IPS-15b (cell line): ENCODE data around the gene XRCC4.

Experiments used
- H3K27me3 ChIP-seq: one replicate; pipeline ENCODE4 v1.6.1; 2013; ENCODE audit warnings: low read length; ENCODE audit not compliant: control insufficient read depth, insufficient read depth
- H3K36me3 ChIP-seq: one replicate; pipeline ENCODE4 v1.6.1; 2013; ENCODE audit warnings: low read length; ENCODE audit not compliant: control insufficient read depth, insufficient read depth
- H3K4me1 ChIP-seq: one replicate; pipeline ENCODE4 v1.6.1; 2013; ENCODE audit warnings: mild to moderate bottlenecking, low read length; ENCODE audit not compliant: control insufficient read depth, insufficient read depth
- H3K4me3 ChIP-seq: one replicate; pipeline ENCODE4 v1.5.1; 2013; ENCODE audit warnings: low read depth, low read length
- H3K9ac ChIP-seq: one replicate; pipeline ENCODE4 v1.6.1; 2013; ENCODE audit warnings: low read depth, mild to moderate bottlenecking, low read length
- H3K9me3 ChIP-seq: one replicate; pipeline ENCODE4 v1.6.1; 2013; ENCODE audit warnings: mild to moderate bottlenecking, low read length; ENCODE audit not compliant: control insufficient read depth, insufficient read depth

Gene XRCC4

DNA sequence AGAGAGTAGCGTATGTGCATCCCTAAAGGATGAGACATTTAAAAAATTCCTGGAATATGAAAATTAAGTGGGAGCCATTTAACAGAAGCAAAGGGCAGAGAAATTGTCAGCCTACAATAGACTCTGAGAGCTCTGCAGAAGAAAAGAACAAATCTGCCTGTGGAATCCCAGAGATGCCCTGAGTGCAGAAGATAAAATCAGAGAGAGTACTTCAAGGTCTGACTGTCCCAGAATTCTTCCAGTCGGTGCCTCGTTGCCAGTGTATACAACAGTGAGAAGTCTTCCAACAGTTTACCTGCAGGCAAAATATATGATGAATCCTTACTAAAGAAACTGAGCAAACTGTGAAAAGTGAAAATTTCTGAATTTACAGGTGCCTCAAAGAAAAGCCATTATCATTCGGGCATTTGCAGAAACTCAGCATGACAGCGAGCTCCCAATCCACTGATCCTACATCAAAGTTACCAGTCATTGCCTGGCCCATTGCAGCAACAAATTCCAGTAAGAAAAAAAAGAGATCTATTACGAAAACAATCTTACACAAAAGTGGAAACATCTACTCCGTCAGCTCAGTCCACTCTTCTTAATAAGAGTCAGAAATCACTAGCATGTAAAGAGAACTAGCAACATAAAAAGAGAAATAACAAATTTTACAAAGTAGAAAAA is 301.4 kb downstream of the XRCC4 start:
- Histone ChIP-seq H3K9me3 (no peaks in the 10 kb centered on the region), H3K36me3 (no peaks in the 10 kb centered on the region), H3K27me3 (no peaks in the 10 kb centered on the region), H3K4me3 (no peak overlapping the region), H3K4me1 (peaks cover 9% of the 10 kb centered on the region), H3K9ac (no peak overlapping the region)

DNA sequence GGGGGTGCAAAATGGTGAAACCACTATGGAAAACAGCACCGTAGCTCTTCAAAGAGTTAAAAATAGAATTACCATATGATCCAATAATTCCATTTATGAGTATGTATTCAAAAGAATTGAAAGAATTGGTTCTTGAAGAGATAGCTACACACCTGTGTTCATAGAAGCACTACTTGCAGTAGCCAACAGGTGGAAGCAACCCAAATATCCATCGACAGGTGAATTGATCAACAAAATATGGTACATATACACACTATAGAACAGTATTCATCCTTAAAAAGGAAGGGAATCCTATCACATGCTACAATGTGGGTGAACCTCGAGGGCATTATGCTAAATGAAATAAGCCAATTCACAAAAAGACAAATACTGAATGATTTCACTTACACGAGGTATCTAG is 308.5 kb downstream of the XRCC4 start:
- H3K4me1 ChIP-seq = no peaks in the 10 kb centered on the region
- no peaks in the 10 kb centered on the region for H3K27me3 ChIP-seq
- no peak overlapping the region for H3K9ac ChIP-seq
- H3K9me3 ChIP-seq = no peaks in the 10 kb centered on the region
- no peaks in the 10 kb centered on the region for H3K36me3 ChIP-seq
- H3K4me3 ChIP-seq = no peak overlapping the region

DNA sequence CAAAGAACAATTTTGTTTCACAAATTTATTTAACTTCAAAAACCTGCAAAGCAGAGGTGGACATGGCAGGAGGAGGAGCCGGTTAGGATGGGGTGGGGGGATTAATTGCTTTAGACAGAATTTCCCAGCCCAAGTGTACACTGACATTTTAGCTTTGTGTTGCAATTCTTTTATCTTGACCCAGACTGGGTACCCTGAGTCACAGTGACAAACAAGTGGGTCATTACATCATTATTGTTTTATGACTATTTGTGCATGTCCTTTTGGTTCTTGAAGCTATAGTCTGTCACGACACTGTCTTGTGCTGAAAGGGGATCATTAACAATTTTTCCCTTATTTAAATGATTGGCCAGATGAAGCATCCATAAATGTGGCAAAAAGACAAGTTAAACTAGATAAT is 309.7 kb downstream of the XRCC4 start:
- Histone ChIP-seq H3K4me1 (no peaks in the 10 kb centered on the region), H3K36me3 (no peaks in the 10 kb centered on the region), H3K9me3 (no peaks in the 10 kb centered on the region), H3K4me3 (no peak overlapping the region), H3K27me3 (no peaks in the 10 kb centered on the region), H3K9ac (no peak overlapping the region)

DNA sequence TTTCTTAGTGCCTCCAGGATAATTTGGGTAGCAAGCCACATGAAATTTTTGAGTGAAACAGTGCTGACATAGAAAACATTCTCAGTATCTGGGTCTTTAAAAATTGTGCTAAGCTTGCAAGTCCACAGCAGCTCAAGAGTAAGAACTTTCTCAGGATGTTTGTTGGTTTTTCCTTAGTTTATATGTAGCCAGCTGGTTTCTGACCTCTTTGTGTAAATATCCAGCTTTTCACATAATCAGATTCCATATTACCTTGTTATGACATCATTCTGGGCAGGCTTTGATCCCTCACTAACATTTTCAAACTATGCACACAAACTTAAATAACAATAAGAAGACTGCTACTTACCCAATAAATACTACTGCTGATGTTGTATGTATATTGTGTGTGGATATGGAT is 311.3 kb downstream of the XRCC4 start:
- no peaks in the 10 kb centered on the region for H3K36me3 ChIP-seq
- no peak overlapping the region for H3K4me3 ChIP-seq
- no peak overlapping the region for H3K9ac ChIP-seq
- H3K9me3 ChIP-seq = no peaks in the 10 kb centered on the region
- H3K27me3 ChIP-seq = no peaks in the 10 kb centered on the region
- no peaks in the 10 kb centered on the region for H3K4me1 ChIP-seq

- no peaks in the 10 kb centered on the region for H3K27me3 ChIP-seq
- H3K36me3 ChIP-seq = no peaks in the 10 kb centered on the region
- H3K4me1 ChIP-seq = no peaks in the 10 kb centered on the region
- H3K4me3 ChIP-seq = no peak overlapping the region
- no peak overlapping the region for H3K9ac ChIP-seq
- H3K9me3 ChIP-seq = no peaks in the 10 kb centered on the region
Observed at GRCh38 chr5:83392766-83393503, 315.6 kb downstream of the XRCC4 start.

GRCh38 chr5:83393504-83393866 is 316.1 kb downstream of the XRCC4 start:
- no peak overlapping the region for H3K4me3 ChIP-seq
- no peaks in the 10 kb centered on the region for H3K9me3 ChIP-seq
- H3K4me1 ChIP-seq = no peaks in the 10 kb centered on the region

GRCh38 chr5:83394190-83394589 is 316.8 kb downstream of the XRCC4 start:
- no peaks in the 10 kb centered on the region for H3K4me1 ChIP-seq
- H3K9ac ChIP-seq = no peak overlapping the region

More at GRCh38 chr5:83393504-83393866, 316.1 kb downstream of the XRCC4 start:
- no peaks in the 10 kb centered on the region for H3K36me3 ChIP-seq
- H3K9ac ChIP-seq = no peak overlapping the region
- H3K27me3 ChIP-seq = no peaks in the 10 kb centered on the region

DNA sequence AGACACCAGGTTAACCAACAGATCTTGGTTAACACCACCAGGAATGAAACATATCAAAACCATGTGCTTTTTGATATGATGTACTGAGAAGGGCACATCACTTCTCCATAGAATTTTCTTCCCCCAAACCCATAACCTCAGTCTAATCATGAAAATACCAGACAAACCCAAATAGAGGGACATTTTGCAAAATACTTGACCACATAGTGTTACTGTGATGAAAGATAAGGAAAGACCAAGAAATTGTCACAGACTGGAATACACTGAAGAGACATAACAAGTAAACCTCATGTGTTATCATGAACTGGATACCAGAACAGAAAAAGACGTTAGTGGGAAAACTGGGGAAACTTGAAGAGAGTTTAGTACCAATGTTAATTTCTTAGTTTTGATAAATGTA is 319.3 kb downstream of the XRCC4 start:
- H3K4me3 ChIP-seq = no peak overlapping the region
- H3K9me3 ChIP-seq = no peaks in the 10 kb centered on the region
- no peaks in the 10 kb centered on the region for H3K36me3 ChIP-seq
- no peaks in the 10 kb centered on the region for H3K27me3 ChIP-seq
- H3K4me1 ChIP-seq = peaks cover 4% of the 10 kb centered on the region
- no peak overlapping the region for H3K9ac ChIP-seq

More at GRCh38 chr5:83394190-83394589, 316.8 kb downstream of the XRCC4 start:
- Histone ChIP-seq H3K36me3 (no peaks in the 10 kb centered on the region), H3K4me3 (no peak overlapping the region), H3K27me3 (no peaks in the 10 kb centered on the region), H3K9me3 (no peaks in the 10 kb centered on the region)

DNA sequence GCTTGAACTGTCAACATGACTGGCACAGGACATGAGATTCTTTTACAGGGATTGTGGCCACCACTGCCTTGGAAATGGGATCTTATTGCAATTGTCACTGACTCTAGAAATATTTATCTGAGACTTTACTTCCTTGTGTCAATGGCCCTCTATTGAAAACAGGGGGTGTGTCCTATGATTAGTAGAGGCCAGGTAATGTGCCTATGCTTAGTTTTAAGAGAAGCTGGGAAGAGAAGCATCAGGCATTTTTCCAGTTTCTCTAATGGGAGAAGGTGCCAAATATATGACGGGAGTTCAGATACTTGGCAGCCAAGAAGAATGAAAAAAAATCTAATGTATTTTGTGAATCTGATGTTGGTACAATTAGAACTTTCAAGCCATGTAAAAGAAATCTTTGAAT is 320.3 kb downstream of the XRCC4 start:
- Histone ChIP-seq H3K9me3 (no peaks in the 10 kb centered on the region), H3K4me3 (no peak overlapping the region), H3K27me3 (no peaks in the 10 kb centered on the region), H3K36me3 (no peaks in the 10 kb centered on the region), H3K9ac (no peak overlapping the region), H3K4me1 (peaks cover 7% of the 10 kb centered on the region)

GRCh38 chr5:83400241-83400640 is 322.9 kb downstream of the XRCC4 start:
- no peaks in the 10 kb centered on the region for H3K27me3 ChIP-seq
- H3K4me1 ChIP-seq = peaks cover 7% of the 10 kb centered on the region
- H3K9me3 ChIP-seq = no peaks in the 10 kb centered on the region
- H3K36me3 ChIP-seq = no peaks in the 10 kb centered on the region
- H3K4me3 ChIP-seq = no peak overlapping the region
- H3K9ac ChIP-seq = peak overlapping the region; percentile 19

- Histone ChIP-seq H3K9ac (no peak overlapping the region), H3K36me3 (no peaks in the 10 kb centered on the region), H3K27me3 (no peaks in the 10 kb centered on the region), H3K4me3 (no peak overlapping the region), H3K9me3 (no peaks in the 10 kb centered on the region), H3K4me1 (peaks cover 7% of the 10 kb centered on the region)
Observed at GRCh38 chr5:83400701-83401100, 323.4 kb downstream of the XRCC4 start.

GRCh38 chr5:83401122-83401731 is 323.9 kb downstream of the XRCC4 start:
- no peak overlapping the region for H3K9ac ChIP-seq

More at GRCh38 chr5:83401122-83401731, 323.9 kb downstream of the XRCC4 start:
- Histone ChIP-seq H3K4me1 (peaks cover 7% of the 10 kb centered on the region), H3K27me3 (no peaks in the 10 kb centered on the region), H3K4me3 (no peak overlapping the region), H3K36me3 (no peaks in the 10 kb centered on the region), H3K9me3 (no peaks in the 10 kb centered on the region)
